OCI-LY7 (cell line): ENCODE measurements around the gene TMEM41A. TPM values are rescaled to one million over a fixed set of nuclear protein-coding genes. Genes with fewer than 3 reads are reported as not detected.
A peak's percentile ranks its signal among the peaks of the same experiment; 100 is the strongest.

ENCODE experiments used
- Bru-seq: library from RNA; stranded (reverse); fragments of 400-500 nt; gene quantifications from one replicate; lab custom pipeline; 2021; lab: Mats Ljungman, UMichigan
- BruChase-seq, 2 experiments: library from RNA; stranded (reverse); fragments of 400-500 nt; gene quantifications; one replicate each; lab custom pipeline; 2021; lab: Mats Ljungman, UMichigan
- BruUV-seq: library from RNA; stranded (reverse); fragments of 400-500 nt; replicated peaks from 2 replicates; lab custom pipeline; 2021; lab: Mats Ljungman, UMichigan
- CTCF ChIA-PET: fragments of 300-600 bp; sonication (Branson Sonifier 250); formaldehyde crosslinking; loops from one replicate; lab custom pipeline; 2022; ENCODE audit warnings: antibody characterized with exemption; ENCODE audit not compliant: unreplicated experiment; lab: Charles Lee
- POLR2A ChIA-PET: fragments of 300-600 bp; sonication (Branson Sonifier 250); formaldehyde crosslinking; loops from one replicate; lab custom pipeline; 2022; ENCODE audit warnings: antibody characterized with exemption; lab: Charles Lee
- DNase-seq: peaks from one replicate; pipeline ENCODE4 v3.0.0-alpha.2; 2015; ENCODE audit warnings: low spot score
- H2AFZ ChIP-seq: fragments of 200-600 bp; sonication (generic), shearing (Covaris generic); 2 replicates; pipeline ENCODE4 v1.6.1; 2014; ENCODE audit warnings: mild to moderate bottlenecking, antibody characterized with exemption, low read length, moderate library complexity
- H3K27ac ChIP-seq: fragments of 200-600 bp; sonication (generic); 2 replicates; pipeline ENCODE4 v1.5.1; 2014; ENCODE audit warnings: mixed run types, low read depth, mild to moderate bottlenecking, moderate library complexity, low read length, inconsistent platforms; ENCODE audit not compliant: poor library complexity, severe bottlenecking
- H3K36me3 ChIP-seq: fragments of 200-600 bp; sonication (generic); 2 replicates; pipeline ENCODE4 v1.6.1; 2014; ENCODE audit warnings: mild to moderate bottlenecking, antibody characterized with exemption, low read length, moderate library complexity, mixed read lengths; ENCODE audit not compliant: insufficient read depth
- H3K4me1 ChIP-seq: fragments of 200-600 bp; sonication (generic); 2 replicates; pipeline ENCODE4 v1.5.1; 2014; ENCODE audit warnings: mild to moderate bottlenecking, low read length; ENCODE audit not compliant: insufficient read depth, poor library complexity, severe bottlenecking
- H3K4me2 ChIP-seq: fragments of 200-600 bp; sonication (generic); 2 replicates; pipeline ENCODE4 v1.6.1; 2014; ENCODE audit warnings: mild to moderate bottlenecking, low read length
- H3K4me3 ChIP-seq: fragments of 200-600 bp; sonication (generic); 2 replicates; pipeline ENCODE4 v1.5.1; 2014; ENCODE audit warnings: mild to moderate bottlenecking, low read depth, low read length; ENCODE audit not compliant: poor library complexity, severe bottlenecking
- H3K79me2 ChIP-seq: fragments of 200-600 bp; sonication (generic); 2 replicates; pipeline ENCODE4 v1.6.1; 2016; ENCODE audit warnings: low read depth, mild to moderate bottlenecking, low read length, moderate library complexity, mixed read lengths; ENCODE audit not compliant: insufficient read depth
- H3K9me2 ChIP-seq: fragments of 200-600 bp; sonication (generic); 2 replicates; pipeline ENCODE4 v1.6.1; 2016; ENCODE audit warnings: mild to moderate bottlenecking, low read length, mixed read lengths; ENCODE audit not compliant: insufficient read depth
- H3K9me3 ChIP-seq: fragments of 200-600 bp; sonication (generic); 2 replicates; pipeline ENCODE4 v1.6.1; 2014; ENCODE audit warnings: mild to moderate bottlenecking, mixed run types, low read length, mixed read lengths
- H4K20me1 ChIP-seq: fragments of 200-600 bp; sonication (generic); 2 replicates; pipeline ENCODE4 v1.6.1; 2014; ENCODE audit warnings: mild to moderate bottlenecking, antibody characterized with exemption, low read length, moderate library complexity, mixed read lengths; ENCODE audit not compliant: insufficient read depth
- EZH2phosphoT487 ChIP-seq: fragments of 200-600 bp; sonication (generic); IDR thresholded peaks from 2 replicates; pipeline ENCODE4 v1.6.1; 2018; ENCODE audit warnings: low read depth, borderline replicate concordance, mild to moderate bottlenecking, mixed run types, antibody characterized with exemption, low read length, moderate library complexity, mixed read lengths
- intact Hi-C: fragments of 100-400 bp; cut with micrococcal nuclease; formaldehyde crosslinking; loops from one replicate; pipeline ENCODE4 v1.10.0; 2022; ENCODE audit not compliant: unreplicated experiment
- long read RNA-seq: library from polyadenylated mRNA; stranded (forward); transcript quantifications from one replicate; pipeline ENCODE4 v2.0.0, GENCODE V29; 2022
- total RNA-seq, 2 experiments: library from RNA; depleted of rRNA in 1 of 2; stranded (reverse); fragments of >200 nt in 1 of 2; shearing (Covaris generic) in 1 of 2; gene quantifications; 2 replicates each; pipeline ENCODE4 v1.2.3, GENCODE V29; 2014 to 2022
- TF ChIP-seq, protein P1 (sequence below): fragments of 200-600 bp; sonication (generic); conservative IDR thresholded peaks from 2 replicates; pipeline ENCODE4 v1.5.1; 2014; ENCODE audit warnings: mild to moderate bottlenecking, antibody characterized with exemption, low read length, moderate library complexity, mixed read lengths

TMEM41A gene
- 5.5 and 7.0 TPM in 2 replicates for total RNA-seq (2014; rRNA removed; shearing (Covaris generic))
- 9.8 and 11.0 TPM in 2 replicates for total RNA-seq (2022)
- percentile 70 among the genes with signal in this experiment for Bru-seq, nascent RNA
- percentile 55 among the genes with signal in this experiment for BruChase-seq, experiment 1, labeled RNA remaining after a 6-hour chase
- percentile 76 among the genes with signal in this experiment for BruChase-seq, experiment 2, labeled RNA remaining after a 2-hour chase
- long read RNA-seq, transcript TMEM41A-203 (5 exons, 2,827 nt) = major isoform, 8 of 12 reads
- long read RNA-seq, partial matches to known transcripts = 1 of 12 reads
- long read RNA-seq, other reads (novel, unspliced or antisense) = 2 of 12 reads

DNA sequence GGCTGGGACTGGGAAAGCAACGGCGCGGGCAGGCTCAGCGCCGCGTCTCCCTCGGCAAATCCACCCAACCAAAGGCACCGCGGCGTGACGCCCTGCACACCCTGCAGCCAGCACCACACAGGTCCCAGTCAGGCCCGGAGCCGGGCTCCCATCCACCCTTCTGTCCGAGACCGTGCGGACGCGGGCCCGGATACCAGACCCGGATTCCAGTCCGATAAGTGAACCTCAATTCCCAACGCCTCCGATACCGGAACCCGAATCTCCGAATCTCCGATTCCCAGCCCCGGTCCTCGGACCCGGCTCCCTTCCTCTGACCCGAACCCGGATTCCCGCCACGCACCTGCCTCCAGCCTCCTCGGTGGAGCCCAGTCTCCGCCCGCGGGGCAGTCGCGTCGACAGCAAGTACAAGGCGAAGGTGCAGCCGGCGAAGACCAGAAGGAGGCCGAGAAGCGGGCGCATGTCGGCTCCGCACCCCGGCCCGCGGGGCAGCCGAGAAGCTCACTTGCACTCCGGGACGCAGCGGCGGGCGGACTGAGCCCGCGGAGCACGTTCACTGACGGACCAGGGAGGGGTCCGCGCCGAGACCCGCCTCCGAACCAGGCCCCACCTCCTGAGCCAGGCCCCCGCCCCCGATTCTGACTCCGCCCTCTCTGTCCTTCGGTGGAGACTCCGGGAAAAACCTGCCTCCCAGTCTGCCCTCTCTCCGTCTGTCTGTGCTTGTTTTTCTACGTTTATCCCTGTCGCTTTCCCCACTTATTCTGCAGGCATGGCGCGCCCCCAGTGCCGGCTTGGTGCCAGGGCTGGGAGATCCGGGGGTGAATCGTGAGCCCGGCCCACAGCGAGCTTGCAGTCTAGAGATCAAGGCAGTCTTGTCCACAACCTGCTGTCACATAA lies at the start of gene TMEM41A:
TSS of gene TMEM41A (minus strand) at position 533 of the 894 bp plus-strand sequence. CDS start at position 459, 74 bp downstream.
- H2AFZ ChIP-seq = peak within 1 kb of the TSS; percentile 84
- peak within 1 kb of the TSS; percentile 84 for H3K4me3 ChIP-seq
- no peaks in the 10 kb centered on the region for H3K9me2 ChIP-seq
- peaks cover 8% of the 10 kb centered on the region for H3K4me1 ChIP-seq
- TF ChIP-seq, protein P1, sequence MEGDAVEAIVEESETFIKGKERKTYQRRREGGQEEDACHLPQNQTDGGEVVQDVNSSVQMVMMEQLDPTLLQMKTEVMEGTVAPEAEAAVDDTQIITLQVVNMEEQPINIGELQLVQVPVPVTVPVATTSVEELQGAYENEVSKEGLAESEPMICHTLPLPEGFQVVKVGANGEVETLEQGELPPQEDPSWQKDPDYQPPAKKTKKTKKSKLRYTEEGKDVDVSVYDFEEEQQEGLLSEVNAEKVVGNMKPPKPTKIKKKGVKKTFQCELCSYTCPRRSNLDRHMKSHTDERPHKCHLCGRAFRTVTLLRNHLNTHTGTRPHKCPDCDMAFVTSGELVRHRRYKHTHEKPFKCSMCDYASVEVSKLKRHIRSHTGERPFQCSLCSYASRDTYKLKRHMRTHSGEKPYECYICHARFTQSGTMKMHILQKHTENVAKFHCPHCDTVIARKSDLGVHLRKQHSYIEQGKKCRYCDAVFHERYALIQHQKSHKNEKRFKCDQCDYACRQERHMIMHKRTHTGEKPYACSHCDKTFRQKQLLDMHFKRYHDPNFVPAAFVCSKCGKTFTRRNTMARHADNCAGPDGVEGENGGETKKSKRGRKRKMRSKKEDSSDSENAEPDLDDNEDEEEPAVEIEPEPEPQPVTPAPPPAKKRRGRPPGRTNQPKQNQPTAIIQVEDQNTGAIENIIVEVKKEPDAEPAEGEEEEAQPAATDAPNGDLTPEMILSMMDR = no peak
- TF ChIP-seq EZH2phosphoT487 = no peak
- H3K9me3 ChIP-seq = no peaks in the 10 kb centered on the region
- peaks cover 24% of the 10 kb centered on the region for H3K36me3 ChIP-seq
- H3K4me2 ChIP-seq = peak within 1 kb of the TSS; percentile 60
- H3K79me2 ChIP-seq = peaks cover 12% of the 10 kb centered on the region; the same call in 1 of the 2 replicates
- POLR2A ChIA-PET = interaction anchor here (0.6 kb wide), 1 partner anchor 296 kb away, joined by 4 read pairs; no protein-coding TSS in a partner anchor
- intact Hi-C loops = no loop called here
- CTCF ChIA-PET = no interaction called here
- peak within 1 kb of the TSS; percentile 63 for H3K27ac ChIP-seq
- BruUV-seq = no TSS peak
- no peaks in the 10 kb centered on the region for H4K20me1 ChIP-seq
- DNase-seq = peak; percentile 81

DNA sequence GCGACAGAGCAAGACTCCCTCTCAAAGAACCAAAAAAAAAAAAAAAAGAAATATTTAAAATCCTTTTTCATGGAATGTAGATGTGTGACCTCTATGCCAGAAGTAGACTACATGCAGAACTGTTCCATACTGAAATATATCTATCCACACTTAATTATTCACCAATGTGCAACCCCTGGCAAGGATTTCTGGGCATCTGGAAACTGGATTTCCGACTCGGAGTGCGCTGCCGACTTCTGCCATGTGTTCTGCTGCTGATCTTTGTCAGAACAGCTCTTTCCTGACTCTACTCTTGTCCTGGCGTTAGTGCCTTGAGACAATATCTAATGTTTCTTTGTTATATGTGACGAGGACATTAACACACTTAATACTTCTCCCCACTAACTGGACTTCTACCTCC lies 41.9 kb upstream of the TMEM41A start:
- TF ChIP-seq EZH2phosphoT487 = no peak
- TF ChIP-seq, protein P1 = no peak
- ChIA-PET CTCF (no interaction called here), POLR2A (interaction anchor here (0.5 kb wide), 1 partner anchor 9 kb away, joined by 3 read pairs; no protein-coding TSS in a partner anchor)
- DNase-seq = no peak
- H3K4me3 ChIP-seq = no peak overlapping the region
- H3K27ac ChIP-seq = no peak overlapping the region
- H3K9me3 ChIP-seq = no peaks in the 10 kb centered on the region
- no peaks in the 10 kb centered on the region for H3K79me2 ChIP-seq
- no peaks in the 10 kb centered on the region for H3K36me3 ChIP-seq
- no peak overlapping the region for H3K4me2 ChIP-seq
- H3K4me1 ChIP-seq = peaks cover 10% of the 10 kb centered on the region
- H2AFZ ChIP-seq = no peak overlapping the region
- no peaks in the 10 kb centered on the region for H4K20me1 ChIP-seq
- H3K9me2 ChIP-seq = no peaks in the 10 kb centered on the region
- intact Hi-C loops = no loop called here
- no TSS peak for BruUV-seq
